ENCODE results near the gene TMEM151B. TPM values are rescaled to one million over a fixed set of nuclear protein-coding genes. Genes with fewer than 3 reads are reported as not detected.

Gene TMEM151B
- total and polyA plus RNA-seq, 9 of the 15 experiments (the other 6 are each of a cell fraction or from before 2014, with no cell fraction given), result not detected

DNA sequence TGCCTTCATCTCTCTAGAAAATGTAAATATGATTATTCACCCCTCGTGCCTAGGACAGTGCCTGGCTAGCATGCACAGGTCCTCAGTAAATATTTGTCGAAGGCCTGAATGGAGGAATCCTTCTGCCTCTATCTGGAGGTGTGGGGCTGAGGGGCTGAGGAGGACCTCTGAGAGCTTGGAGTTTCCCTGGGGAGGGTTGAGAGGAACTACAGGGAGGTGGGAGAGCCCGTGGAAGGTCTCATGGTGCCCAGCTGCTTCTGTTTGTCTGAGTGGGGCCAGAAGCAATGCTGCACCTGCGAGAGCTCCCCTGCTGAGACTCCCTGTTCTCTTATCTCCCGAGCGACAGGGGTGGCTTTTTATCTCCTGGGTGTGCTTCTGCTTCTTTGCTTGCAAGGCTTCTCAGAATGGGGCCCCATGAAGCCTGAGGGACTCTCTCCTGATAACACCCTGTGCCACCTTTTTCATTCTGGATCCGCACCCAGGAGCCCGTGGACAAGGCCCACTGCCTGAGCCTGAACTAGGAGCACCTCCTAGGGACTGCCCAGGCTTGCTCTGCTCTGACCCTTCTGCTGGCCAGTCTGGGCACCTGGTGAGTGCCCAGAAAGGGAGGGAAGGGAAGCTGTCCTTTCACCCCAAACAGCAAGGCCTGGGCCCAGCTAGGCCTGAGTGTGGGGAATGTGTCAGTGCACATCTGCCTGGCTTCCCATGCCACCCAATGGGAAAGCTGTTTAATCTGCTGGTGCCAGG, 44.5 kb upstream of the TMEM151B start (continued):
- TF ChIP-seq, protein P1, sequence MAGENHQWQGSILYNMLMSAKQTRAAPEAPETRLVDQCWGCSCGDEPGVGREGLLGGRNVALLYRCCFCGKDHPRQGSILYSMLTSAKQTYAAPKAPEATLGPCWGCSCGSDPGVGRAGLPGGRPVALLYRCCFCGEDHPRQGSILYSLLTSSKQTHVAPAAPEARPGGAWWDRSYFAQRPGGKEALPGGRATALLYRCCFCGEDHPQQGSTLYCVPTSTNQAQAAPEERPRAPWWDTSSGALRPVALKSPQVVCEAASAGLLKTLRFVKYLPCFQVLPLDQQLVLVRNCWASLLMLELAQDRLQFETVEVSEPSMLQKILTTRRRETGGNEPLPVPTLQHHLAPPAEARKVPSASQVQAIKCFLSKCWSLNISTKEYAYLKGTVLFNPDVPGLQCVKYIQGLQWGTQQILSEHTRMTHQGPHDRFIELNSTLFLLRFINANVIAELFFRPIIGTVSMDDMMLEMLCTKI (IDR thresholded peaks at IDR 0.05; ENCODE audit: partially characterized antibody), result no peak
- TF ChIP-seq GABPA (tag; conservative IDR thresholded peaks at IDR 0.05; ENCODE audit: low read depth), result no peak
- TF ChIP-seq ZC3H8 (IDR thresholded peaks at IDR 0.05), result peak; percentile 12; the same call in 1 of the 2 replicates
- peak; percentile 31; the same call in 1 of the 2 replicates for TF ChIP-seq RBFOX2 (IDR thresholded peaks at IDR 0.05; ENCODE audit: low read depth, low read length)
- TF ChIP-seq, protein P2, sequence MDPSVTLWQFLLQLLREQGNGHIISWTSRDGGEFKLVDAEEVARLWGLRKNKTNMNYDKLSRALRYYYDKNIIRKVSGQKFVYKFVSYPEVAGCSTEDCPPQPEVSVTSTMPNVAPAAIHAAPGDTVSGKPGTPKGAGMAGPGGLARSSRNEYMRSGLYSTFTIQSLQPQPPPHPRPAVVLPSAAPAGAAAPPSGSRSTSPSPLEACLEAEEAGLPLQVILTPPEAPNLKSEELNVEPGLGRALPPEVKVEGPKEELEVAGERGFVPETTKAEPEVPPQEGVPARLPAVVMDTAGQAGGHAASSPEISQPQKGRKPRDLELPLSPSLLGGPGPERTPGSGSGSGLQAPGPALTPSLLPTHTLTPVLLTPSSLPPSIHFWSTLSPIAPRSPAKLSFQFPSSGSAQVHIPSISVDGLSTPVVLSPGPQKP (CRISPR knock-in tag; IDR thresholded peaks at IDR 0.05), result no peak
- TF ChIP-seq, protein P3, sequence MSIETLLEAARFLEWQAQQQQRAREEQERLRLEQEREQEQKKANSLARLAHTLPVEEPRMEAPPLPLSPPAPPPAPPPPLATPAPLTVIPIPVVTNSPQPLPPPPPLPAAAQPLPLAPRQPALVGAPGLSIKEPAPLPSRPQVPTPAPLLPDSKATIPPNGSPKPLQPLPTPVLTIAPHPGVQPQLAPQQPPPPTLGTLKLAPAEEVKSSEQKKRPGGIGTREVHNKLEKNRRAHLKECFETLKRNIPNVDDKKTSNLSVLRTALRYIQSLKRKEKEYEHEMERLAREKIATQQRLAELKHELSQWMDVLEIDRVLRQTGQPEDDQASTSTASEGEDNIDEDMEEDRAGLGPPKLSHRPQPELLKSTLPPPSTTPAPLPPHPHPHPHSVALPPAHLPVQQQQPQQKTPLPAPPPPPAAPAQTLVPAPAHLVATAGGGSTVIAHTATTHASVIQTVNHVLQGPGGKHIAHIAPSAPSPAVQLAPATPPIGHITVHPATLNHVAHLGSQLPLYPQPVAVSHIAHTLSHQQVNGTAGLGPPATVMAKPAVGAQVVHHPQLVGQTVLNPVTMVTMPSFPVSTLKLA (conservative IDR thresholded peaks at IDR 0.05), result peak in 1 of 2 experiments; percentile 72; a peak in 1 of 4 replicates
- TF ChIP-seq ZNF644 (tag; IDR thresholded peaks at IDR 0.05; ENCODE audit: low read depth), result peak; percentile 94
- peak; percentile 97 for TF ChIP-seq ARID1B (IDR thresholded peaks at IDR 0.05)
- no peak for TF ChIP-seq MCM3 (IDR thresholded peaks at IDR 0.05)
- no peak for TF ChIP-seq SETDB1 (IDR thresholded peaks at IDR 0.05; ENCODE audit: low read length)
- no peak for TF ChIP-seq NCOA6 (IDR thresholded peaks at IDR 0.05)
- TF ChIP-seq, protein P4, sequence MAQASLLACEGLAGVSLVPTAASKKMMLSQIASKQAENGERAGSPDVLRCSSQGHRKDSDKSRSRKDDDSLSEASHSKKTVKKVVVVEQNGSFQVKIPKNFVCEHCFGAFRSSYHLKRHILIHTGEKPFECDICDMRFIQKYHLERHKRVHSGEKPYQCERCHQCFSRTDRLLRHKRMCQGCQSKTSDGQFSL (CRISPR knock-in tag; IDR thresholded peaks at IDR 0.05), result no peak
- TF ChIP-seq, protein P4 (tag; IDR thresholded peaks at IDR 0.05), result no peak
- no peak for TF ChIP-seq E2F3 (CRISPR knock-in tag; IDR thresholded peaks at IDR 0.05)
- TF ChIP-seq, protein P5, sequence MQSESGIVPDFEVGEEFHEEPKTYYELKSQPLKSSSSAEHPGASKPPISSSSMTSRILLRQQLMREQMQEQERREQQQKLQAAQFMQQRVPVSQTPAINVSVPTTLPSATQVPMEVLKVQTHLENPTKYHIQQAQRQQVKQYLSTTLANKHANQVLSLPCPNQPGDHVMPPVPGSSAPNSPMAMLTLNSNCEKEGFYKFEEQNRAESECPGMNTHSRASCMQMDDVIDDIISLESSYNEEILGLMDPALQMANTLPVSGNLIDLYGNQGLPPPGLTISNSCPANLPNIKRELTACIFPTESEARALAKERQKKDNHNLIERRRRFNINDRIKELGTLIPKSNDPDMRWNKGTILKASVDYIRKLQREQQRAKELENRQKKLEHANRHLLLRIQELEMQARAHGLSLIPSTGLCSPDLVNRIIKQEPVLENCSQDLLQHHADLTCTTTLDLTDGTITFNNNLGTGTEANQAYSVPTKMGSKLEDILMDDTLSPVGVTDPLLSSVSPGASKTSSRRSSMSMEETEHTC (IDR thresholded peaks at IDR 0.05), result peak; percentile 71; the same call in 1 of the 2 replicates
- TF ChIP-seq, protein P6, sequence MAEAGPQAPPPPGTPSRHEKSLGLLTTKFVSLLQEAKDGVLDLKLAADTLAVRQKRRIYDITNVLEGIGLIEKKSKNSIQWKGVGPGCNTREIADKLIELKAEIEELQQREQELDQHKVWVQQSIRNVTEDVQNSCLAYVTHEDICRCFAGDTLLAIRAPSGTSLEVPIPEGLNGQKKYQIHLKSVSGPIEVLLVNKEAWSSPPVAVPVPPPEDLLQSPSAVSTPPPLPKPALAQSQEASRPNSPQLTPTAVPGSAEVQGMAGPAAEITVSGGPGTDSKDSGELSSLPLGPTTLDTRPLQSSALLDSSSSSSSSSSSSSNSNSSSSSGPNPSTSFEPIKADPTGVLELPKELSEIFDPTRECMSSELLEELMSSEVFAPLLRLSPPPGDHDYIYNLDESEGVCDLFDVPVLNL (CRISPR knock-in tag; IDR thresholded peaks at IDR 0.05; ENCODE audit: low read depth), result no peak
- TF ChIP-seq ZBTB8A (IDR thresholded peaks at IDR 0.05; ENCODE audit: partially characterized antibody), result no peak
- TF ChIP-seq, protein P7, sequence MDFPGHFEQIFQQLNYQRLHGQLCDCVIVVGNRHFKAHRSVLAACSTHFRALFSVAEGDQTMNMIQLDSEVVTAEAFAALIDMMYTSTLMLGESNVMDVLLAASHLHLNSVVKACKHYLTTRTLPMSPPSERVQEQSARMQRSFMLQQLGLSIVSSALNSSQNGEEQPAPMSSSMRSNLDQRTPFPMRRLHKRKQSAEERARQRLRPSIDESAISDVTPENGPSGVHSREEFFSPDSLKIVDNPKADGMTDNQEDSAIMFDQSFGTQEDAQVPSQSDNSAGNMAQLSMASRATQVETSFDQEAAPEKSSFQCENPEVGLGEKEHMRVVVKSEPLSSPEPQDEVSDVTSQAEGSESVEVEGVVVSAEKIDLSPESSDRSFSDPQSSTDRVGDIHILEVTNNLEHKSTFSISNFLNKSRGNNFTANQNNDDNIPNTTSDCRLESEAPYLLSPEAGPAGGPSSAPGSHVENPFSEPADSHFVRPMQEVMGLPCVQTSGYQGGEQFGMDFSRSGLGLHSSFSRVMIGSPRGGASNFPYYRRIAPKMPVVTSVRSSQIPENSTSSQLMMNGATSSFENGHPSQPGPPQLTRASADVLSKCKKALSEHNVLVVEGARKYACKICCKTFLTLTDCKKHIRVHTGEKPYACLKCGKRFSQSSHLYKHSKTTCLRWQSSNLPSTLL (IDR thresholded peaks at IDR 0.05), result no peak

Data from K562 (cell line).